ACC112 (cell line): ENCODE results near the gene GALNT13.

ENCODE experiments used
- H2AFZ ChIP-seq: fragments of 200-600 bp; sonication (generic); one replicate; pipeline ENCODE4 v1.6.0; 2017; ENCODE audit warnings: antibody characterized with exemption, low read length; ENCODE audit not compliant: unreplicated experiment
- H3K27ac ChIP-seq: fragments of 200-600 bp; sonication (generic); 2 replicates; pipeline ENCODE4 v1.5.1; 2014; ENCODE audit warnings: low read depth, mild to moderate bottlenecking, antibody characterized with exemption, low read length, moderate library complexity
- H3K27me3 ChIP-seq: fragments of 200-600 bp; sonication (generic); 2 replicates; pipeline ENCODE4 v1.6.1; 2014; ENCODE audit warnings: mild to moderate bottlenecking, antibody characterized with exemption, low read length, moderate library complexity, mixed read lengths; ENCODE audit not compliant: insufficient read depth
- H3K36me3 ChIP-seq: fragments of 200-600 bp; sonication (generic); 2 replicates; pipeline ENCODE4 v1.6.1; 2016; ENCODE audit warnings: mild to moderate bottlenecking, antibody characterized with exemption, low read length, moderate library complexity, mixed read lengths; ENCODE audit not compliant: insufficient read depth
- H3K4me1 ChIP-seq: fragments of 200-600 bp; sonication (generic); one replicate; pipeline ENCODE4 v1.6.1; 2016; ENCODE audit warnings: low read length, mixed read lengths; ENCODE audit not compliant: insufficient read depth, unreplicated experiment, control insufficient read depth
- H3K4me3 ChIP-seq: fragments of 200-600 bp; sonication (generic); 2 replicates; pipeline ENCODE4 v1.5.1; 2014; ENCODE audit warnings: mild to moderate bottlenecking, low read depth, low read length
- H3K79me2 ChIP-seq: fragments of 200-600 bp; sonication (generic); one replicate; pipeline ENCODE4 v1.6.0; 2016; ENCODE audit warnings: low read length; ENCODE audit not compliant: control insufficient read depth, unreplicated experiment, insufficient read depth

Gene GALNT13

DNA sequence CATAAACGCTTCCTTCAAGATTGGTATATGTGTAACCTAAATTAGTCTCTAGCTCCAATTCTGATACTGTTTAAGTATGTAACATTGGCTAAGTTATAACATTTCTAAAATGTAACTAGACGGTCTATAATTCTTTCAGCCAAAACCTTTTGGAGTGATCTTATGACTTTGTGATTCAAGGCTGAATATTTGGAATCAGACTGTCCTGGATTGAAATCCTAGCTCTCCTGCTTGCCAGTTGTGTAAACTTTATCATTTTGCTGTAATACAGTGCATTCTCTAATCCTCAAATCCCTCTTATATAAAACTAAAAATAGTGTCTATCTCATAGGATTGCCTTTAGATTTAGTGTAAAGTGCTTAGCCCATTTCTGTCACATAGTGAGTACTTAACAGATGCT lies 489.6 kb downstream of the GALNT13 start:
- no peaks in the 10 kb centered on the region for H3K27me3 ChIP-seq
- H3K4me1 ChIP-seq: no peaks in the 10 kb centered on the region
- no peak overlapping the region for H3K27ac ChIP-seq
- H3K79me2 ChIP-seq: no peaks in the 10 kb centered on the region
- H2AFZ ChIP-seq: no peak overlapping the region
- H3K4me3 ChIP-seq: no peak overlapping the region
- H3K36me3 ChIP-seq: no peaks in the 10 kb centered on the region

DNA sequence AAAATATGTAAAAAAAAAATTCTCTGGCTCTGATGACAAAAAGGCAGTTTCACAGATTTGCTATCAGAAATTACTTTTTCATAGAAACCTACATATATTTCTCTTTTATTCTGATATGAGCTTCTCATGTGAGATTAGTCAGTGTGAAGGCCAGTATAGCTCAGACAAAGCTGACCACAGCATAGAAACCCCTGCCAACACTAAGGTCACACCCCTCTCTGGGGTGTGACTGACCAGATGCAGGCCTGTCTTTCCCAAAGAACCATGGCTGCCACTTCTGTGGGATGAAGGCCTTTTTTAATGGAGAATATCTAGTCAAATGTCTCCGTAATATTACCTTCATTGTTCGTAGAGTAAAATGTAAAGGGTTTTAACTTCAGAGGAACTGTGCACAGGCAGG lies 496.4 kb downstream of the GALNT13 start:
- Histone ChIP-seq H3K27me3 (no peaks in the 10 kb centered on the region), H3K36me3 (no peaks in the 10 kb centered on the region), H3K79me2 (no peaks in the 10 kb centered on the region), H2AFZ (no peak overlapping the region), H3K4me1 (no peaks in the 10 kb centered on the region), H3K27ac (no peak overlapping the region), H3K4me3 (no peak overlapping the region)

GRCh38 chr2:154370873-154371272 lies 499.2 kb downstream of the GALNT13 start:
- Histone ChIP-seq H3K4me1 (no peaks in the 10 kb centered on the region), H3K4me3 (no peak overlapping the region), H3K27me3 (no peaks in the 10 kb centered on the region), H3K36me3 (no peaks in the 10 kb centered on the region), H3K79me2 (no peaks in the 10 kb centered on the region), H2AFZ (no peak overlapping the region), H3K27ac (no peak overlapping the region)

- no peak overlapping the region for H2AFZ ChIP-seq
- H3K36me3 ChIP-seq: no peaks in the 10 kb centered on the region
- no peaks in the 10 kb centered on the region for H3K4me1 ChIP-seq
- no peak overlapping the region for H3K27ac ChIP-seq
- H3K27me3 ChIP-seq: peaks cover 11% of the 10 kb centered on the region; the same call in 1 of the 2 replicates
- H3K79me2 ChIP-seq: no peaks in the 10 kb centered on the region
- no peak overlapping the region for H3K4me3 ChIP-seq
Observed at GRCh38 chr2:154374416-154374815, 502.7 kb downstream of the GALNT13 start.

- Histone ChIP-seq H3K4me3 (peak overlapping the region; percentile 59), H3K27me3 (peaks cover 11% of the 10 kb centered on the region), H3K27ac (no peak overlapping the region), H3K4me1 (no peaks in the 10 kb centered on the region), H3K79me2 (no peaks in the 10 kb centered on the region), H2AFZ (peak overlapping the region; percentile 3), H3K36me3 (no peaks in the 10 kb centered on the region)
Observed at GRCh38 chr2:154375579-154375931, 503.8 kb downstream of the GALNT13 start.

DNA sequence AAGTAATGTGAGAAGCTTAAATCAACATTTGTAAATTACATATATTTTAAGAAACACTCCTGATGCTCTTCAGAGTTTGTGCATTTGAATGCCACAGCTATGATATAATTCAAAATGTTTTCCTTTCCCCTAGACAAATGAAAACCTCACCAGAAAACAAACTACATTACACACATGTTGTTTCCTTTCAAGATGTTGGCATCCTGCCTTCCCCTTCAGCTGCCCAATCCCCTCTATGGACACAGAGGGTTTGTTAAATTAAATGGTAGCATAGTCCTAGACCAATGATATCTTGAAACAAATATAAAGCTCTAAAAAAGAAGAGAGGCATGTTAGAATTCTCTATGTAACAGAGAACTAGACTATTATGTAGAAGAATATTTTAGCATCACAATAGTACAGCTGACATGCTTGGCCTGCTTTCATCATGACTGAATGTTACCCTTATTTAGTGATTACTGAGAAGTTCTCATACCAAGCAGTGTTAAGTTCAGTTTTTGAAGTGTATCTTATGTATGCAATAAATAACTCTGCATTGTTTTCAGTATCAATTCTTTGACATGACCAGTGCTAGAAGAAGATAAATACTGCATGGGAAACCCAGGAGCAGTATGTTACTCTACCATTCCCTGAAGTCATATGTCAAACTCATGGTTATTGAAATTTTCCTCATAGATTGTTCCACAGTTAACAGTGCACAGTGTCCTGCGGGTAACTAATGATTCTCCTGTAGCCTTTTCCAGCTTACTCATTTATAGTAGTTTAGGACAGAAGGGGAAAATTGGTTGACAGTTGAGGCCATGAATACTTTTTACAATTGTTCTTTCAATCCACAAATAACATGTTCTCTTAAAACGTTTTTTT lies 510.4 kb downstream of the GALNT13 start:
- no peak overlapping the region for H2AFZ ChIP-seq
- no peaks in the 10 kb centered on the region for H3K36me3 ChIP-seq
- H3K4me3 ChIP-seq: no peak overlapping the region
- no peaks in the 10 kb centered on the region for H3K4me1 ChIP-seq
- no peak overlapping the region for H3K27ac ChIP-seq
- H3K27me3 ChIP-seq: peaks cover 12% of the 10 kb centered on the region; the same call in 1 of the 2 replicates
- H3K79me2 ChIP-seq: no peaks in the 10 kb centered on the region

GRCh38 chr2:154386186-154386585 lies 514.5 kb downstream of the GALNT13 start:
- H3K27ac ChIP-seq: no peak overlapping the region
- no peaks in the 10 kb centered on the region for H3K79me2 ChIP-seq
- no peaks in the 10 kb centered on the region for H3K4me1 ChIP-seq
- H3K27me3 ChIP-seq: 0 out of 2 replicates have a peak, but pooled peaks cover 4% of the 10 kb centered on the region
- no peaks in the 10 kb centered on the region for H3K36me3 ChIP-seq
- H3K4me3 ChIP-seq: no peak overlapping the region
- H2AFZ ChIP-seq: no peak overlapping the region

- H3K27me3 ChIP-seq: 0 out of 2 replicates have a peak, but pooled peaks cover 4% of the 10 kb centered on the region
- no peak overlapping the region for H3K27ac ChIP-seq
- no peak overlapping the region for H3K4me3 ChIP-seq
- H3K4me1 ChIP-seq: no peaks in the 10 kb centered on the region
- H2AFZ ChIP-seq: no peak overlapping the region
- no peaks in the 10 kb centered on the region for H3K36me3 ChIP-seq
- H3K79me2 ChIP-seq: no peaks in the 10 kb centered on the region
Observed at GRCh38 chr2:154391051-154391450, 519.3 kb downstream of the GALNT13 start.

- no peaks in the 10 kb centered on the region for H3K79me2 ChIP-seq
- no peak overlapping the region for H3K4me3 ChIP-seq
- H3K4me1 ChIP-seq: no peaks in the 10 kb centered on the region
- H3K36me3 ChIP-seq: no peaks in the 10 kb centered on the region
- H3K27ac ChIP-seq: no peak overlapping the region
- H2AFZ ChIP-seq: no peak overlapping the region
- H3K27me3 ChIP-seq: 0 out of 2 replicates have a peak, but pooled peaks cover 4% of the 10 kb centered on the region
Observed at GRCh38 chr2:154392256-154392655, 520.5 kb downstream of the GALNT13 start.

GRCh38 chr2:154394600-154394999 lies 522.9 kb downstream of the GALNT13 start:
- H3K27ac ChIP-seq: no peak overlapping the region
- no peak overlapping the region for H2AFZ ChIP-seq
- no peaks in the 10 kb centered on the region for H3K36me3 ChIP-seq

More at GRCh38 chr2:154394600-154394999, 522.9 kb downstream of the GALNT13 start:
- no peaks in the 10 kb centered on the region for H3K79me2 ChIP-seq
- no peak overlapping the region for H3K4me3 ChIP-seq
- no peaks in the 10 kb centered on the region for H3K4me1 ChIP-seq
- 0 out of 2 replicates have a peak, but pooled peaks cover 4% of the 10 kb centered on the region for H3K27me3 ChIP-seq
